Measurements from ENCODE around the gene PCSK5. TPM values are rescaled to one million over a fixed set of nuclear protein-coding genes. Genes with fewer than 3 reads are reported as not detected.

Gene PCSK5
- total and polyA plus RNA-seq, 4 donors = 0.58 to 3.6 (median 0.82) TPM

GRCh38 chr9:76185432-76185831, 295.0 kb downstream of the PCSK5 start (continued):
- TF ChIP-seq ZBTB33 (IDR thresholded peaks at IDR 0.05) (no peak), HNF4A (conservative IDR thresholded peaks at IDR 0.05) (no peak), GABPA (IDR thresholded peaks at IDR 0.05 in 1 of 2, conservative IDR thresholded peaks at IDR 0.05 in 1 of 2) (no peak)

- H3K4me1 ChIP-seq (ENCODE audit: control insufficient read depth in 4 of 4, insufficient read depth in 4 of 4, low read length in 3 of 4) = no peaks in the 10 kb centered on the region
- H3K27ac ChIP-seq (ENCODE audit: low read depth in 1 of 2, low read length in 2 of 2) = no peak overlapping the region
- H3K9ac ChIP-seq (ENCODE audit: low read depth in 1 of 2, low read length in 2 of 2) = no peak overlapping the region
- no peaks in the 10 kb centered on the region for H3K36me3 ChIP-seq (ENCODE audit: control insufficient read depth in 4 of 4, insufficient read depth in 3 of 4, low read depth in 1 of 4, low read length in 3 of 4)
- TF ChIP-seq MAX (IDR thresholded peaks at IDR 0.05) (no peak), CTCF (IDR thresholded peaks at IDR 0.05; ENCODE audit: low read depth, low read length, missing input control) (no peak), ATF3 (IDR thresholded peaks at IDR 0.05) (no peak), ZBTB33 (IDR thresholded peaks at IDR 0.05) (no peak), EGR1 (IDR thresholded peaks at IDR 0.05; ENCODE audit: low read depth in 2 of 2) (no peak), SP1 (IDR thresholded peaks at IDR 0.05) (no peak), YY1 (IDR thresholded peaks at IDR 0.05) (no peak), JUND (IDR thresholded peaks at IDR 0.05) (no peak), NR2F2 (IDR thresholded peaks at IDR 0.05) (no peak), TAF1 (conservative IDR thresholded peaks at IDR 0.05) (no peak), HNF4A (conservative IDR thresholded peaks at IDR 0.05) (no peak), REST (IDR thresholded peaks at IDR 0.05) (no peak)
- H3K27me3 ChIP-seq (ENCODE audit: control insufficient read depth in 4 of 4, insufficient read depth in 4 of 4, low read length in 3 of 4) = no peaks in the 10 kb centered on the region
- no peaks in the 10 kb centered on the region for H3K9me3 ChIP-seq (ENCODE audit: control insufficient read depth in 4 of 4, low read length in 3 of 4)
- 94% methylated on average over 11 of the region's 11 CpGs for WGBS
- no peak overlapping the region for H3K4me3 ChIP-seq (ENCODE audit: low read depth in 1 of 3, low read length in 3 of 3)
- DNase-seq (ENCODE audit: low spot score) = no peak
Measured at GRCh38 chr9:76188286-76188685, 297.8 kb downstream of the PCSK5 start.
